Type B pancreatic cell (in vitro differentiated cells): Measurements from ENCODE around the gene GRIA1. TPM values are rescaled to one million over a fixed set of nuclear protein-coding genes. Genes with fewer than 3 reads are reported as not detected.

Experiments
- DNase-seq: peaks from one replicate; pipeline ENCODE4 v3.0.0; 2021; ENCODE audit warnings: mixed read lengths; ENCODE audit not compliant: unreplicated experiment; ENCODE audit errors: extremely low spot score
- H3K27ac Mint-ChIP-seq: 2 replicates; pipeline ENCODE4 v1.8.0; 2021; ENCODE audit warnings: mild to moderate bottlenecking, mixed read lengths
- H3K27me3 Mint-ChIP-seq: 2 replicates; pipeline ENCODE4 v1.8.0; 2021; ENCODE audit warnings: mixed read lengths
- H3K36me3 Mint-ChIP-seq: 2 replicates; pipeline ENCODE4 v1.8.0; 2021; ENCODE audit warnings: mixed read lengths
- H3K4me1 Mint-ChIP-seq: one replicate; pipeline ENCODE4 v1.8.0; 2021; ENCODE audit warnings: mixed read lengths; ENCODE audit not compliant: unreplicated experiment
- H3K4me3 Mint-ChIP-seq: 2 replicates; pipeline ENCODE4 v1.8.0; 2021; ENCODE audit warnings: mild to moderate bottlenecking, mixed read lengths
- H3K9me3 Mint-ChIP-seq: 2 replicates; pipeline ENCODE4 v1.8.0; 2021; ENCODE audit warnings: mixed read lengths
- CTCF ChIP-seq: fragments of 200-600 bp; sonication (generic); conservative IDR thresholded peaks from 2 replicates; pipeline ENCODE4 v1.5.0; 2021; ENCODE audit warnings: antibody characterized with exemption, mild to moderate bottlenecking
- total RNA-seq: library from RNA; stranded (reverse); gene quantifications from 2 replicates; pipeline ENCODE4 v1.2.1, GENCODE V29; 2021; ENCODE audit warnings: low replicate concordance

Gene GRIA1
- total RNA-seq, 1 donor from 2014 or later, result 18.0 TPM

GRCh38 chr5:153520952-153521351 lies 30.5 kb downstream of the GRIA1 start:
- TF ChIP-seq CTCF, result no peak
- Mint-ChIP-seq H3K4me1 (peaks cover 32% of the 10 kb centered on the region), H3K36me3 (no peaks in the 10 kb centered on the region), H3K4me3 (no peak overlapping the region), H3K27ac (no peak overlapping the region), H3K9me3 (no peaks in the 10 kb centered on the region), H3K27me3 (no peaks in the 10 kb centered on the region)
- DNase-seq, result no peak

- DNase-seq, result no peak
- no peak overlapping the region for H3K27ac Mint-ChIP-seq
- no peak overlapping the region for H3K4me3 Mint-ChIP-seq
- H3K27me3 Mint-ChIP-seq, result no peaks in the 10 kb centered on the region
- no peaks in the 10 kb centered on the region for H3K36me3 Mint-ChIP-seq
- no peak for TF ChIP-seq CTCF
- H3K9me3 Mint-ChIP-seq, result no peaks in the 10 kb centered on the region
- H3K4me1 Mint-ChIP-seq, result peaks cover 14% of the 10 kb centered on the region
These were observed 32.7 kb downstream of the GRIA1 start for GRCh38 chr5:153523211-153523610.

- peaks cover 14% of the 10 kb centered on the region for H3K4me1 Mint-ChIP-seq
- no peak for TF ChIP-seq CTCF
- H3K27ac Mint-ChIP-seq, result no peak overlapping the region
- no peaks in the 10 kb centered on the region for H3K9me3 Mint-ChIP-seq
- DNase-seq, result no peak
- H3K36me3 Mint-ChIP-seq, result no peaks in the 10 kb centered on the region
- H3K27me3 Mint-ChIP-seq, result no peaks in the 10 kb centered on the region
- no peak overlapping the region for H3K4me3 Mint-ChIP-seq
These were observed 33.4 kb downstream of the GRIA1 start for GRCh38 chr5:153523831-153524230.

GRCh38 chr5:153525536-153525935 lies 35.1 kb downstream of the GRIA1 start:
- Mint-ChIP-seq H3K4me3 (no peak overlapping the region), H3K9me3 (no peaks in the 10 kb centered on the region), H3K27ac (no peak overlapping the region), H3K27me3 (no peaks in the 10 kb centered on the region), H3K36me3 (no peaks in the 10 kb centered on the region), H3K4me1 (peaks cover 14% of the 10 kb centered on the region)
- no peak for TF ChIP-seq CTCF
- DNase-seq, result no peak

- peaks cover 3% of the 10 kb centered on the region for H3K27me3 Mint-ChIP-seq
- no peak for TF ChIP-seq CTCF
- H3K36me3 Mint-ChIP-seq, result no peaks in the 10 kb centered on the region
- no peak for DNase-seq
- no peaks in the 10 kb centered on the region for H3K9me3 Mint-ChIP-seq
- no peak overlapping the region for H3K4me3 Mint-ChIP-seq
- no peak overlapping the region for H3K27ac Mint-ChIP-seq
- H3K4me1 Mint-ChIP-seq, result peaks cover 5% of the 10 kb centered on the region
These were observed 40.1 kb downstream of the GRIA1 start for GRCh38 chr5:153530357-153531143.
